GM18519 (cell line): ENCODE data around the gene SLC5A1.

Experiments
- ATAC-seq: cut with Tn5 transposase; IDR thresholded peaks from one replicate; pipeline ENCODE4 v1.9.1; 2021; ENCODE audit warnings: mild to moderate bottlenecking, moderate library complexity; ENCODE audit not compliant: unreplicated experiment, low FRiP score

The SLC5A1 gene

GRCh38 chr22:32050678-32051515, 7.8 kb downstream of the SLC5A1 start:
- no peak for ATAC-seq

GRCh38 chr22:32052244-32052643, 9.2 kb downstream of the SLC5A1 start:
- no peak for ATAC-seq

- no peak for ATAC-seq
These were observed 10.1 kb downstream of the SLC5A1 start for GRCh38 chr22:32052936-32053791.

- no peak for ATAC-seq
These were observed 12.0 kb downstream of the SLC5A1 start for GRCh38 chr22:32055069-32055468.

GRCh38 chr22:32058656-32059260, 15.7 kb downstream of the SLC5A1 start:
- ATAC-seq, result no peak

- ATAC-seq, result no peak
These were observed 16.4 kb downstream of the SLC5A1 start for GRCh38 chr22:32059426-32059825.

GRCh38 chr22:32063701-32064100, 20.6 kb downstream of the SLC5A1 start:
- no peak for ATAC-seq

GRCh38 chr22:32066820-32067219, 23.8 kb downstream of the SLC5A1 start:
- ATAC-seq, result no peak

GRCh38 chr22:32067613-32068012, 24.6 kb downstream of the SLC5A1 start:
- no peak for ATAC-seq

- ATAC-seq, result no peak
These were observed 26.7 kb downstream of the SLC5A1 start for GRCh38 chr22:32069579-32070372.

- no peak for ATAC-seq
These were observed 30.2 kb downstream of the SLC5A1 start for GRCh38 chr22:32073262-32073661.

- ATAC-seq, result no peak
These were observed 30.8 kb downstream of the SLC5A1 start for GRCh38 chr22:32073823-32074380.

GRCh38 chr22:32075997-32076760, 33.1 kb downstream of the SLC5A1 start:
- no peak for ATAC-seq

- no peak for ATAC-seq
These were observed 33.7 kb downstream of the SLC5A1 start for GRCh38 chr22:32076761-32077084.

- no peak for ATAC-seq
These were observed 34.1 kb downstream of the SLC5A1 start for GRCh38 chr22:32077151-32077550.

- no peak for ATAC-seq
These were observed 36.3 kb downstream of the SLC5A1 start for GRCh38 chr22:32079130-32080089.

GRCh38 chr22:32080904-32081303, 37.8 kb downstream of the SLC5A1 start:
- no peak for ATAC-seq

GRCh38 chr22:32082331-32082730, 39.3 kb downstream of the SLC5A1 start:
- ATAC-seq, result no peak
